Suprapubic skin (tissue), 4 donors: Measurements from ENCODE around the gene ADK.

Experiments used
- CTCF ChIP-seq, 2 donors: fragments of 200-600 bp in 1 of 2; fragments of 450-650 bp in 1 of 2; sonication (generic) in 1 of 2; IDR thresholded peaks; one replicate each; pipeline ENCODE4 v1.5.1; 2016 to 2019; ENCODE audit warnings: antibody characterized with exemption in 2 of 2, mild to moderate bottlenecking in 1 of 2, moderate library complexity in 1 of 2
- EP300 ChIP-seq: sonication (generic); formaldehyde crosslinking; IDR thresholded peaks from one replicate; pipeline ENCODE4 v1.6.1; 2017; ENCODE audit warnings: antibody characterized with exemption
- POLR2A ChIP-seq, 2 donors: fragments of 450-650 bp; IDR thresholded peaks; one replicate each; pipeline ENCODE4 v1.6.1; 2017; ENCODE audit warnings: antibody characterized with exemption in 2 of 2, mild to moderate bottlenecking in 2 of 2, moderate library complexity in 2 of 2
- POLR2AphosphoS5 ChIP-seq, 3 donors: sonication (generic); formaldehyde crosslinking; IDR thresholded peaks; one replicate each; pipeline ENCODE4 v1.6.1; 2017; ENCODE audit warnings: antibody characterized with exemption in 3 of 3

DNA sequence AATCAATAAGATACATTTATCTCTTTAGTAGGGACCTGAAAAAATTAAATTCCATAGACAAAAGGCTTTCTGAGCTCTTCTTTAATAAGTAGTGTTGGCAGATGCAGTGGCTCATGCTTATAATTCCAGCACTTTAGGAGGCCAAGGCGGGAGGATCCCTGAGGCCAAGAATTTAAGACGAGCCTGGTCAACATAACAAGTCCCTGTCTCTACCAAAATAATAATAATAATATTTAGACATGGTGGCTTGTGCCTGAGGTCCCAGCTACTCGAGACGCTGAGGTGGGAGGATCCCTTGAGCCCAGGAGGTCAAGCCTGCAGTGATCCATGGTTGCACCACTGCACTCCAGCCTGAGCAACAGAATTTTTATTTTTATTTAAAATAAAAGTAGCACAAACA is 280.8 kb downstream of the ADK start:
- TF ChIP-seq POLR2AphosphoS5 (IDR thresholded peaks at IDR 0.05) (no peak), CTCF (IDR thresholded peaks at IDR 0.05) (no peak), EP300 (no peak), POLR2A (IDR thresholded peaks at IDR 0.05) (no peak)
